ENCODE data around the gene GALNT18.

DNA sequence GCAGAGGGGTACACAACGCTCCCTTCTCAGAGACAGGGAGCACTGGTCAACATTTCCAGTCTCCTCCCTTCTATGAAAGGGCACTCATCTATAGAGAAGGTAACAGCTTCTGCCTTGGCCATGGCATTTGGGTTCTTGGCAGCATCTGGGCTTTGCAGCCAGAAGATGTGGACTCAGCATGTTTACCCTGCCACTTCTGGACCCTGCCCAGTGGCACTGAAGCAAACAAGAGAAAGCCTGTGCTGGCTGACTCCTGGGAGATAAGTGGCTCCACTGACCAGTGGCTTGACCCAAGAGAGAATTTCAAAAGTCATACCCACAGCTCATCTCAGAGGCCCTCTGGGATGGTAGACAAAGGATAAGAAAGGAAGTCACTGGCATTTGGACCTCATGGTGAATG, 276.7 kb downstream of the GALNT18 start:
- TF ChIP-seq RFX5 (IDR thresholded peaks at IDR 0.05; ENCODE audit: low read depth, low read length) = no peak
- TF ChIP-seq, protein P1, sequence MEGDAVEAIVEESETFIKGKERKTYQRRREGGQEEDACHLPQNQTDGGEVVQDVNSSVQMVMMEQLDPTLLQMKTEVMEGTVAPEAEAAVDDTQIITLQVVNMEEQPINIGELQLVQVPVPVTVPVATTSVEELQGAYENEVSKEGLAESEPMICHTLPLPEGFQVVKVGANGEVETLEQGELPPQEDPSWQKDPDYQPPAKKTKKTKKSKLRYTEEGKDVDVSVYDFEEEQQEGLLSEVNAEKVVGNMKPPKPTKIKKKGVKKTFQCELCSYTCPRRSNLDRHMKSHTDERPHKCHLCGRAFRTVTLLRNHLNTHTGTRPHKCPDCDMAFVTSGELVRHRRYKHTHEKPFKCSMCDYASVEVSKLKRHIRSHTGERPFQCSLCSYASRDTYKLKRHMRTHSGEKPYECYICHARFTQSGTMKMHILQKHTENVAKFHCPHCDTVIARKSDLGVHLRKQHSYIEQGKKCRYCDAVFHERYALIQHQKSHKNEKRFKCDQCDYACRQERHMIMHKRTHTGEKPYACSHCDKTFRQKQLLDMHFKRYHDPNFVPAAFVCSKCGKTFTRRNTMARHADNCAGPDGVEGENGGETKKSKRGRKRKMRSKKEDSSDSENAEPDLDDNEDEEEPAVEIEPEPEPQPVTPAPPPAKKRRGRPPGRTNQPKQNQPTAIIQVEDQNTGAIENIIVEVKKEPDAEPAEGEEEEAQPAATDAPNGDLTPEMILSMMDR (conservative IDR thresholded peaks at IDR 0.05; ENCODE audit: low read depth, low read length) = no peak
- TF ChIP-seq MAFK (IDR thresholded peaks at IDR 0.05; ENCODE audit: low read depth, low read length) = no peak
- no peak for TF ChIP-seq RCOR1 (IDR thresholded peaks at IDR 0.05; ENCODE audit: insufficient replicate concordance, low read length)
- TF ChIP-seq MAZ (IDR thresholded peaks at IDR 0.05; ENCODE audit: borderline replicate concordance, low read depth, low read length) = no peak
- TF ChIP-seq RAD21 (IDR thresholded peaks at IDR 0.05; ENCODE audit: low read length) = no peak
- no peak for TF ChIP-seq POLR2A (IDR thresholded peaks at IDR 0.05; ENCODE audit: low read depth, low read length)
- TF ChIP-seq, protein P2, sequence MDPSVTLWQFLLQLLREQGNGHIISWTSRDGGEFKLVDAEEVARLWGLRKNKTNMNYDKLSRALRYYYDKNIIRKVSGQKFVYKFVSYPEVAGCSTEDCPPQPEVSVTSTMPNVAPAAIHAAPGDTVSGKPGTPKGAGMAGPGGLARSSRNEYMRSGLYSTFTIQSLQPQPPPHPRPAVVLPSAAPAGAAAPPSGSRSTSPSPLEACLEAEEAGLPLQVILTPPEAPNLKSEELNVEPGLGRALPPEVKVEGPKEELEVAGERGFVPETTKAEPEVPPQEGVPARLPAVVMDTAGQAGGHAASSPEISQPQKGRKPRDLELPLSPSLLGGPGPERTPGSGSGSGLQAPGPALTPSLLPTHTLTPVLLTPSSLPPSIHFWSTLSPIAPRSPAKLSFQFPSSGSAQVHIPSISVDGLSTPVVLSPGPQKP (IDR thresholded peaks at IDR 0.05; ENCODE audit: borderline replicate concordance, low read depth, low read length) = no peak
- no peak for TF ChIP-seq SMC3 (IDR thresholded peaks at IDR 0.05; ENCODE audit: low read depth, low read length)
- TF ChIP-seq, protein P3, sequence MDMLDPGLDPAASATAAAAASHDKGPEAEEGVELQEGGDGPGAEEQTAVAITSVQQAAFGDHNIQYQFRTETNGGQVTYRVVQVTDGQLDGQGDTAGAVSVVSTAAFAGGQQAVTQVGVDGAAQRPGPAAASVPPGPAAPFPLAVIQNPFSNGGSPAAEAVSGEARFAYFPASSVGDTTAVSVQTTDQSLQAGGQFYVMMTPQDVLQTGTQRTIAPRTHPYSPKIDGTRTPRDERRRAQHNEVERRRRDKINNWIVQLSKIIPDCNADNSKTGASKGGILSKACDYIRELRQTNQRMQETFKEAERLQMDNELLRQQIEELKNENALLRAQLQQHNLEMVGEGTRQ (IDR thresholded peaks at IDR 0.05; ENCODE audit: low read depth, low read length) = no peak
- TF ChIP-seq CEBPB (IDR thresholded peaks at IDR 0.05; ENCODE audit: low read depth, low read length) = no peak
- TF ChIP-seq MXI1 (IDR thresholded peaks at IDR 0.05; ENCODE audit: borderline replicate concordance, low read depth, low read length) = no peak
- TF ChIP-seq CHD1 (IDR thresholded peaks at IDR 0.05; ENCODE audit: low read depth, low read length) = no peak
- no peak for TF ChIP-seq BHLHE40 (IDR thresholded peaks at IDR 0.05; ENCODE audit: low read depth, low read length)

Data from IMR-90 (cell line).